HG02759 (cell line): Measurements from ENCODE around the gene NLGN3.

ENCODE experiments used
- ATAC-seq: cut with Tn5 transposase; IDR thresholded peaks from one replicate; pipeline ENCODE4 v1.9.1; 2021; ENCODE audit warnings: mild to moderate bottlenecking, moderate library complexity; ENCODE audit not compliant: unreplicated experiment

NLGN3 gene

DNA sequence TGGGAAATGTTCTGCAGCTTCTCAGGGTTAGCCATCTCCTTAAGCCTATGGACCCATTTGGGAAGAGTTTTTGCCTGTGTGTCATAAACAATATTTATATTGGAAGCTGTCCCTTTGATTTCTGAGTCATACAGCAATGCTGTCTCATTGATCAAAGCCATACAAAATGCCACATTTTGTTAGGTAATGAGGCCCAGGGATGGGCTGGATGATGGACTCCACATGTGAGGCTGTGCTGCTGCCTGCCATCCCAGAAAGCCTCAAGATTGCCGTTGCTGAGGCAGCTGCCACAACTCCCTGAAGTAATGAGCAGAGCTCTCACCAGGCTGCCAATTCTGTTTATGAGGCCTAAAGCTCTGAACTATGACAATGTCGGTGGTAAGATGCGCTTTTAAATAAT, 66.2 kb downstream of the NLGN3 start:
- ATAC-seq = no peak

GRCh38 chrX:71212536-71212935, 67.9 kb downstream of the NLGN3 start:
- no peak for ATAC-seq

DNA sequence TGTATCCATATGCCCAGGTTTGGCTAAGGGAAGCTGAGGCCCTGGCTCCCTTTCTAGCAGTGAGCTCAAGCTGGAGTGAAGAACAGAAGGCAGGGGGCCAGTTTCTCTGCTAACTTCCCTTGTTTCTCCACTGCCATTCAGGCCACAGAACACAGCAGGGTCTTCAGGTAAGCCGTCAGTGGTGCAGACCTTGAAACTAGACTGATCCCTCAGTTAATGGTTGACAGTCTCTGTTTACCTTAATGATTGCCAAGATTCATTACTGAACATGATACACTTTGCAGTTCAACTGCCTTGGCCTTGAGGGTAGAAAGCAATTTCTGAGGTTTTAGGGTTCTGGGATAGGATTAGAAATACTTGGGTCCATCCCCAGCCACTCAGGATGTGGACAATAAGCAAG, 69.5 kb downstream of the NLGN3 start:
- ATAC-seq = no peak

DNA sequence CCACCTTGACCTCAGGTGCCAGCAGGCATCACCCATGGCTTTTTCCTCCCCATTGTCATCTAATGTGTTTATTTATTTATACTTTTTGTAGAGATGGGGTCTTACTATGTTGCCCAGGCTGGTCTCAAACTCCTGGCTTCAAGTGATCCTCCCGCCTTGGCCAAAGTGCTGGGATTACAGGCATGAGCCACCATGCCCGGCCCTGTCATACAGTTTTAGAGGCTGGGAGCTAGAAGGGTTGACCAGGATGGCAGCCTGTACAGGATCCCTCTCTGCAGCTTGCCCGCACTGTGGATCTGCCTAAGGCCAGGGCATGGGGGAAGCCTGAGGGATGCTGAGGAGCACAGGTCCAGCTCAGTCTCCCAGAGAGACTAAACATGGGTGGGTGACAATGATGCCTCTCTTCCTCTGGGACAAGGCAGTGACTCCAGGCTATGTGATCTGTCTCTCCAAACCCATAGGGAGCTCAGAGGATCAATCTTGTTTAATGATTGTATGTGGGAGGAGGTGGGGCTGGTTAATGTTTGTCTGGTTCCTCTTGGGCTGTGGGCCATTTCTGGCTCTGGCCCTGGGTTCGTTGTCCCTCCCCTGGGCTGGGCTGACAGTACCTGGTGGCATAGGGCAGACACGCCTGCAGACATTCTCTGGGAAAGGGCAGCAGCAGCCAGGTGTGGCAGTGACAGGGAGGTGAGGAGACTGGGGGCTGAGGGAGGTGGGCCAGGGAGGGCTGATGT, 70.1 kb downstream of the NLGN3 start:
- no peak for ATAC-seq

DNA sequence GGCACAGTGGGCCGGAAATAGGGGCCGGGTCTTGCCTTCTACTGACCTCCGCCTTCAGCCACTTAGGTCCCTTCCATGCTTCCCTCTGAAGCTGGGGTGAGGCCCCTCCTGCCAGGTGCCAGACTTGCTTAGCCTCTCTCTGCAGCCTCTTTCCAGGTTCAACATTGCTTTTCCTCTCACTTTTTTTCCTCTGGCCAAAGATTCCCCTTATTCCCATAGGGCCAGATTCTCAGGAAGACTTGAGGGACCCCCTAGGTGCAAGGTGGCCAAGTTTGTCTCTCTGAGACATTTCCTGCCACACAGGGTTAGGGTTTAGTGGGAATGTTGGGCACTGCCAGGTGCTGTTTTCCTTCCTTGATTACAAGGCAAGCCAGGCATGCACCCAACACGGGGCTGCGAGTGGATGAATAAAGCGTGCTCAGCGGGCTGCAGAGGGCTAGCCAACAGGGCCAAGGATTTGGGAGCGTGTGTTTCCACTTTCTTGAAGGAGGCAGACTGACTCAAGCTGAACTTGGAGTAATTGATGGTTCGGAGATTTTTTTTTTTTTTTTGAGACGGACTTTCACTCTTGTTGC, 70.8 kb downstream of the NLGN3 start:
- no peak for ATAC-seq

- ATAC-seq = no peak
Measured at GRCh38 chrX:71216485-71216884, 71.8 kb downstream of the NLGN3 start.

DNA sequence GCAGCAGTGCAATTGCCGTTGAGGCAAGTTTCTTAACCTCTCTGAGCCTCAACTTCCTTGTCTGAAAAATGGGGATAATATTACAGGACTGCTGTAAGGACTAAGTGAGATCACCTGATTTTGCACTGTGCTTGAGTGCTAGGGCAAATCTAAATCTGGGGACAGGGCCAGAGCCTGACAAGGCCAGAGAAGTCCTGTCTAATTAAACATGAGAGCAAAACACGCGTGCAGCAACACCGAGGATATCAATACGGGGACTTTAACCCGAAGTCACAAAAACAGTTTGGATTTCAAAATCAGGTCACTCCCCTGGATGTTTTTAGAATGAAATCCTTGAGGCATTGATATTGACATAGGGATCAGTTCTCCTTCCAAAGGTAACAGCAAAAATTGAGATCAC, 72.7 kb downstream of the NLGN3 start:
- no peak for ATAC-seq
